Hepatocyte (in vitro differentiated cells): ENCODE results near the gene DTX3.

Experiments
- CTCF ChIP-seq: fragments of 200-600 bp; sonication (generic); IDR thresholded peaks from 2 replicates; pipeline ENCODE4 v1.5.1; 2016; ENCODE audit warnings: antibody characterized with exemption, mild to moderate bottlenecking; ENCODE audit not compliant: poor library complexity
- EZH2 ChIP-seq: fragments of 200-600 bp; sonication (generic); IDR thresholded peaks from 2 replicates; pipeline ENCODE4 v1.6.1; 2016; ENCODE audit warnings: antibody characterized with exemption, mild to moderate bottlenecking, borderline replicate concordance
- EZH2phosphoT487 ChIP-seq: fragments of 200-600 bp; sonication (generic); IDR thresholded peaks from one replicate; pipeline ENCODE4 v1.6.1; 2018; ENCODE audit warnings: antibody characterized with exemption, mild to moderate bottlenecking, low read depth, moderate library complexity; ENCODE audit not compliant: unreplicated experiment, severe bottlenecking

- no peak for TF ChIP-seq CTCF
- TF ChIP-seq EZH2, result no peak
- no peak for TF ChIP-seq EZH2phosphoT487
These were observed 26.3 kb downstream of the DTX3 start for GRCh38 chr12:57630891-57631433.
